ENCODE data around the gene POTEE. TPM values are rescaled to one million over a fixed set of nuclear protein-coding genes. Genes with fewer than 3 reads are reported as not detected.
"Not testable (repeated sequence)": the region's sequence is repeated elsewhere in the genome, so short reads cannot be mapped to it uniquely, and the experiment has no call there.

The POTEE gene
- total RNA-seq = not detected

- not testable (repeated sequence) for TF ChIP-seq CTCF (IDR thresholded peaks at IDR 0.05; ENCODE audit: low read depth)
Observed at GRCh38 chr2:131209030-131209772, at the start of gene POTEE. Gene POTEE, plus strand, starts transcription at chr2:131209536. Its CDS starts 8,867 bp downstream, at chr2:131218403.

- TF ChIP-seq CTCF (IDR thresholded peaks at IDR 0.05; ENCODE audit: low read depth) = no peak
Observed at GRCh38 chr2:131168538-131168937, 40.8 kb upstream of the POTEE start.

GRCh38 chr2:131201098-131201497 is 8.2 kb upstream of the POTEE start:
- no peak for TF ChIP-seq CTCF (IDR thresholded peaks at IDR 0.05; ENCODE audit: low read depth)

Small RNAs within 50 kb of the gene (small RNA-seq; reads per million reads assigned to genes)
- gene AC009477.1 (not detected), gene RNU6-127P (not detected)

Other genes with a start within 250 kb of the POTEE start
- 100 to 1,000 TPM in 1 of 4 donors, 10 to 100 TPM in 3; 72.1 to 107 (median 87.2) TPM for gene FAM168B, start 116.1 kb upstream of the POTEE start, total RNA-seq
- gene PLEKHB2, start 104.2 kb upstream of the POTEE start, total RNA-seq = 100 to 1,000 TPM in 1 of 4 donors, 10 to 100 TPM in 3; 48.6 to 116 (median 59.0) TPM
- gene RAB6D, start 154.6 kb downstream of the POTEE start, total RNA-seq = not detected